Measurements from ENCODE around the gene KANK4.

KANK4 gene

DNA sequence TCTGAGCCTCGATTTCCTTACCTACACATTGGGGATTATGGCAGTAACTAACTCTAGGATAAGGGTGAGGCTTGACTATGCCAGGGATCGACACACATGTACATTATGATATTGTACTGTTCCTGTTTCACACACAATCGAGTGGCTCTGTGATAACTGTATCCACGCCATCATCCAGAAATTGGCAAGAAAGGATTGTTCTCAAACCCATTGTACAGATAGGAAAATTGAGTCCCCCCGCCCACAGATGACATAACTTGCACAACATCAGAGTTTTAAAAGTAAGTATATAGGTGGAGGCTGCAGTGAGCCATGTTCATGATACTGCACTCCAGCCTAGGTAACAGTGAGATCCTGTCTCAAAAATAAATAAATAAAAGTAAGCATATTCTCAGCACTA is 3.8 kb downstream of the KANK4 start:
- DNase-seq (ENCODE audit: low spot score), result no peak
- H3K27ac ChIP-seq, result no peak overlapping the region
- H3K4me3 ChIP-seq, result no peak overlapping the region
- TF ChIP-seq, protein P1, sequence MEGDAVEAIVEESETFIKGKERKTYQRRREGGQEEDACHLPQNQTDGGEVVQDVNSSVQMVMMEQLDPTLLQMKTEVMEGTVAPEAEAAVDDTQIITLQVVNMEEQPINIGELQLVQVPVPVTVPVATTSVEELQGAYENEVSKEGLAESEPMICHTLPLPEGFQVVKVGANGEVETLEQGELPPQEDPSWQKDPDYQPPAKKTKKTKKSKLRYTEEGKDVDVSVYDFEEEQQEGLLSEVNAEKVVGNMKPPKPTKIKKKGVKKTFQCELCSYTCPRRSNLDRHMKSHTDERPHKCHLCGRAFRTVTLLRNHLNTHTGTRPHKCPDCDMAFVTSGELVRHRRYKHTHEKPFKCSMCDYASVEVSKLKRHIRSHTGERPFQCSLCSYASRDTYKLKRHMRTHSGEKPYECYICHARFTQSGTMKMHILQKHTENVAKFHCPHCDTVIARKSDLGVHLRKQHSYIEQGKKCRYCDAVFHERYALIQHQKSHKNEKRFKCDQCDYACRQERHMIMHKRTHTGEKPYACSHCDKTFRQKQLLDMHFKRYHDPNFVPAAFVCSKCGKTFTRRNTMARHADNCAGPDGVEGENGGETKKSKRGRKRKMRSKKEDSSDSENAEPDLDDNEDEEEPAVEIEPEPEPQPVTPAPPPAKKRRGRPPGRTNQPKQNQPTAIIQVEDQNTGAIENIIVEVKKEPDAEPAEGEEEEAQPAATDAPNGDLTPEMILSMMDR (IDR thresholded peaks at IDR 0.05), result no peak

DNA sequence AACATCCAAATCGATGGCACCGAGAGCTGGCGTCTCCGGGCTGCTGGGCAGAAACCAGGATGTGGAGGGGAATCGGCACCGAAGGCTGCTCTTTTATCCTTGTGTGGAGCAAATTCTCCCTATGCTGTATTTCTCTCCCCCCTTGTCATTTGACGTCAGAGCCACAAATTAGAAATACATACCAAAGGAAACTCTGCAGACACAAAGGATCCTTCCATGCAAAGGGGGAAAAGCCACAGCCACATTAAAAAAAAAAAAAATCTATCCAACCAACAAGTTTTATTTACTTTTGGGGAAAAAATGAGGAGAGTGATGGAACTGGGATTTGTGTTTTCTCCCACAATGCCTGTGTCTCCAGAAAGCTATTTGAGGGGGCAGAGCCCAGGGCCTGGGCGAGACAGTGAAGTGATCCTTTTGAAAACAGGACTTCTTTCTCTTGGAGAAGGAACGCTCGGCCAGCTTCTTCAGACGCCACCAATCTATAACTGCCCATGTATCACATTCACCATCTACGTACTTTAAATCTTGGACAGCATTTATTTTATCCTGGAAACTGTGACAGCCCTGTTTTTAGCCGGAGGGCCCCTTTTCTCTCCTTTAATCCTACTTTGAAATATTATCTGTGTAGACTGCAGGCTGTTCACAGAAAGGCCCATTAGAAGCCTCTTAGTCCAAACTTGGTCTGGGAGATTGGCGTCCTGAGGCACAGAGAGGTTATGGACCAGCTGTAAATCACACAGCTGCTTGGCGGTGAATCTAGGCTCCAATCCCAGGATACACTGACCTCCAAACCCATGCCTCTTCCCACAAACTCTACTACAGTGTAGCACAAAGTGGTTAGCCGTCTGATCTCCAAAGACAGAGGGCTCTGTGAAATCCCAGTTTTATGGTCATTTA is 4.5 kb downstream of the KANK4 start:
- no peak overlapping the region for H3K4me3 ChIP-seq
- TF ChIP-seq, protein P1 (IDR thresholded peaks at IDR 0.05), result no peak
- DNase-seq (ENCODE audit: low spot score), result no peak
- no peak overlapping the region for H3K27ac ChIP-seq

- H3K27ac ChIP-seq, result no peak overlapping the region
- TF ChIP-seq, protein P1 (IDR thresholded peaks at IDR 0.05), result no peak
- no peak for DNase-seq (ENCODE audit: low spot score)
- H3K4me3 ChIP-seq, result no peak overlapping the region
Measured at GRCh38 chr1:62312698-62313097, 6.5 kb downstream of the KANK4 start.

- no peak overlapping the region for H3K4me3 ChIP-seq
- no peak for DNase-seq (ENCODE audit: low spot score)
- TF ChIP-seq, protein P1 (IDR thresholded peaks at IDR 0.05), result no peak
Measured at GRCh38 chr1:62311473-62311943, 7.7 kb downstream of the KANK4 start.

GRCh38 chr1:62309906-62310305 is 9.3 kb downstream of the KANK4 start:
- Histone ChIP-seq H3K4me3 (no peak overlapping the region), H3K27ac (no peak overlapping the region)
- DNase-seq (ENCODE audit: low spot score), result no peak
- TF ChIP-seq, protein P1 (IDR thresholded peaks at IDR 0.05), result no peak

More at GRCh38 chr1:62311473-62311943, 7.7 kb downstream of the KANK4 start:
- H3K27ac ChIP-seq, result no peak overlapping the region

DNA sequence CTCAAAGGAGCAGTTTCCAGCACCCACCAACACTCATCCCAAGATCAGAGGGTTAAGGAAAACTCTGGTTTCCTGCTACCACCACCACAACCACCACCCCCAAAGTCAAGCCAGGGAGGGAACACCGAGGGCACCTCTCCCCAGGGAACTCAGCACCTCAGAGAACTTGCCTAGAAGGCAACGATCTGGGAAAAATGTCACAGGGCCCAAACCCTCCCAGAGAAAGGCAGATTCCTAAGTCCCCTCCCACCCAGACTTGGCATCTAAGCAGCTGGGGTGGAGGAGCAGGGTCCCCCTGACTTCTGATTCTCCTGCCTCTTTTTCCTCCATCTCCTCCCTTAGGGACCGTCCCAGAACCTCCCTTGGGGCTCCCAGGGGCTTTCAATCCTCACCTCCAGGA is 10.6 kb downstream of the KANK4 start:
- TF ChIP-seq, protein P1 (IDR thresholded peaks at IDR 0.05), result no peak
- no peak overlapping the region for H3K27ac ChIP-seq
- no peak for DNase-seq (ENCODE audit: low spot score)
- no peak overlapping the region for H3K4me3 ChIP-seq
